Mesodermal cell (in vitro differentiated cells): Measurements from ENCODE around the gene RFNG.

Experiments used
- H3K27ac ChIP-seq: 2 replicates; pipeline ENCODE4 v1.7.0; 2013; ENCODE audit warnings: mild to moderate bottlenecking, low read depth, low read length, moderate library complexity; ENCODE audit not compliant: severe bottlenecking
- H3K36me3 ChIP-seq: 2 replicates; pipeline ENCODE4 v1.7.1; 2013; ENCODE audit warnings: mild to moderate bottlenecking, low read length, moderate library complexity; ENCODE audit not compliant: control insufficient read depth, insufficient read depth
- H3K4me1 ChIP-seq: one replicate; pipeline ENCODE4 v1.7.1; 2013; ENCODE audit warnings: mild to moderate bottlenecking, low read length; ENCODE audit not compliant: insufficient read depth, control insufficient read depth, poor library complexity, severe bottlenecking
- H3K4me3 ChIP-seq: 2 replicates; pipeline ENCODE4 v1.7.0; 2013; ENCODE audit warnings: low read length, control low read depth, mild to moderate bottlenecking; ENCODE audit not compliant: insufficient read depth, poor library complexity, severe bottlenecking; ENCODE audit errors: extremely low read depth
- H3K9me3 ChIP-seq: 2 replicates; pipeline ENCODE4 v1.7.1; 2013; ENCODE audit warnings: mild to moderate bottlenecking, low read length, moderate library complexity; ENCODE audit not compliant: control insufficient read depth
- WGBS, 2 experiments: methylation state at CpG; one replicate each; pipeline ENCODE4 v1.1.5; 2013; ENCODE audit warnings: missing lambda C conversion rate in 2 of 2; ENCODE audit not compliant: insufficient coverage in 2 of 2; 5-methylcytosine and 5-hydroxymethylcytosine counted together

The RFNG gene

GRCh38 chr17:82062076-82062983 is 10.7 kb upstream of the RFNG start:
- 91 to 98% methylated on average over 19 to 22 of the region's 24 CpGs for WGBS, 2 experiments
- no peak overlapping the region for H3K27ac ChIP-seq
- no peaks in the 10 kb centered on the region for H3K9me3 ChIP-seq
- H3K36me3 ChIP-seq: peaks cover 52% of the 10 kb centered on the region
- peaks cover 9% of the 10 kb centered on the region for H3K4me1 ChIP-seq
- no peak overlapping the region for H3K4me3 ChIP-seq

- Histone ChIP-seq H3K9me3 (no peaks in the 10 kb centered on the region), H3K36me3 (peaks cover 62% of the 10 kb centered on the region), H3K4me1 (peaks cover 9% of the 10 kb centered on the region), H3K4me3 (no peak overlapping the region), H3K27ac (no peak overlapping the region)
- WGBS, 2 experiments: 93 to 95% methylated on average over 29 to 34 of the region's 34 CpGs
Measured at GRCh38 chr17:82061047-82061925, 9.7 kb upstream of the RFNG start.

- no peak overlapping the region for H3K27ac ChIP-seq
- peaks cover 69% of the 10 kb centered on the region for H3K36me3 ChIP-seq
- H3K9me3 ChIP-seq: no peaks in the 10 kb centered on the region
- no peak overlapping the region for H3K4me3 ChIP-seq
- H3K4me1 ChIP-seq: peaks cover 5% of the 10 kb centered on the region
- 92 to 95% methylated on average over 11 to 14 of the region's 14 CpGs for WGBS, 2 experiments
Measured at GRCh38 chr17:82060614-82061013, 9.0 kb upstream of the RFNG start.

GRCh38 chr17:82060001-82060380 is 8.4 kb upstream of the RFNG start:
- WGBS, 2 experiments: 94 to 95% methylated on average over 11 to 16 of the region's 16 CpGs
- Histone ChIP-seq H3K27ac (no peak overlapping the region), H3K9me3 (no peaks in the 10 kb centered on the region), H3K36me3 (peaks cover 74% of the 10 kb centered on the region), H3K4me3 (no peak overlapping the region), H3K4me1 (peaks cover 5% of the 10 kb centered on the region)

- Histone ChIP-seq H3K9me3 (no peaks in the 10 kb centered on the region), H3K4me1 (peaks cover 2% of the 10 kb centered on the region), H3K27ac (no peak overlapping the region), H3K4me3 (no peak overlapping the region), H3K36me3 (peaks cover 80% of the 10 kb centered on the region)
- 94 to 97% methylated on average over 17 to 18 of the region's 19 CpGs for WGBS, 2 experiments
Measured at GRCh38 chr17:82059272-82060000, 7.8 kb upstream of the RFNG start.

- Histone ChIP-seq H3K4me3 (no peak overlapping the region), H3K27ac (no peak overlapping the region), H3K4me1 (no peaks in the 10 kb centered on the region), H3K36me3 (peaks cover 85% of the 10 kb centered on the region), H3K9me3 (no peaks in the 10 kb centered on the region)
- WGBS, 2 experiments: 93 to 100% methylated on average over 9 to 10 of the region's 10 CpGs
Measured at GRCh38 chr17:82058855-82059249, 7.2 kb upstream of the RFNG start.

- WGBS, 2 experiments: 85 to 89% methylated on average over 16 of the region's 17 CpGs
Measured at GRCh38 chr17:82058230-82058854, 6.7 kb upstream of the RFNG start.

GRCh38 chr17:82056729-82057621 is 5.4 kb upstream of the RFNG start:
- H3K4me3 ChIP-seq: no peak overlapping the region
- H3K9me3 ChIP-seq: no peaks in the 10 kb centered on the region
- H3K4me1 ChIP-seq: no peaks in the 10 kb centered on the region
- WGBS, 2 experiments: 97 to 98% methylated on average over 18 to 29 of the region's 29 CpGs
- peaks cover 79% of the 10 kb centered on the region for H3K36me3 ChIP-seq
- H3K27ac ChIP-seq: no peak overlapping the region

More at GRCh38 chr17:82058230-82058854, 6.7 kb upstream of the RFNG start:
- H3K4me1 ChIP-seq: no peaks in the 10 kb centered on the region
- peaks cover 89% of the 10 kb centered on the region for H3K36me3 ChIP-seq
- no peak overlapping the region for H3K4me3 ChIP-seq
- no peaks in the 10 kb centered on the region for H3K9me3 ChIP-seq
- H3K27ac ChIP-seq: no peak overlapping the region

GRCh38 chr17:82055965-82056728 is 4.5 kb upstream of the RFNG start:
- H3K36me3 ChIP-seq: peaks cover 73% of the 10 kb centered on the region
- H3K27ac ChIP-seq: no peak overlapping the region
- no peaks in the 10 kb centered on the region for H3K4me1 ChIP-seq
- H3K4me3 ChIP-seq: no peak overlapping the region
- WGBS, 2 experiments: 95 to 97% methylated on average over 18 to 26 of the region's 28 CpGs
- H3K9me3 ChIP-seq: no peaks in the 10 kb centered on the region
